Measurements from ENCODE around the gene GLYR1.

DNA sequence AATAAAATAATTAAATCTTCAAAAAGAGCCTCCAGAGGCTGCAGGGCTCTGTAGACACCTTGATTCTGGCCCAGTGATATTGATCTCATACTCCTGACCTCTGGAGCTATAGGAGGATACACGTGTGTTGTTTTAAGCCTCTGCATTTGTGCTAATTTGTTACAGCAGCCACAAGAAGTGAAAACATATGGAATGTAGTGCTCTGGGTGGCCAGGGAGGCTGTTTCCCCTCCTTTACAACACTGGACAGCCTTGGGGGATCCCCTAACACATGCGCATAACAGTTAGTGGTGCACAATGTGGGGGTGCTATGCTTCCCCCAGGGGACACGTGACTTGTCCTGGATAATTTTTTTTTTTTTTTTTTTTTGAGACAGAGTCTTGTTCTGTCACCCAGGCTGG lies 75.4 kb downstream of the GLYR1 start:
- no peak for TF ChIP-seq CTCF (optimal IDR thresholded peaks at IDR 0.05 in 1 of 3, IDR thresholded peaks at IDR 0.05 in 1 of 3, conservative IDR thresholded peaks at IDR 0.05 in 1 of 3; ENCODE audit: extremely low read depth in 1 of 3, insufficient read depth in 2 of 3, low read length in 3 of 3)
- TF ChIP-seq EZH2 (IDR thresholded peaks at IDR 0.05; ENCODE audit: low read length) = no peak
